GM12872 (cell line): ENCODE results near the gene ABCA2.
A peak's percentile ranks its signal among the peaks of the same experiment; 100 is the strongest.

Experiments
- TF ChIP-seq, protein P1 (sequence below): IDR thresholded peaks from 3 replicates; pipeline ENCODE4 v1.5.1; 2011; ENCODE audit warnings: low read depth, mild to moderate bottlenecking, low read length, moderate library complexity; ENCODE audit not compliant: insufficient read depth

Gene ABCA2

DNA sequence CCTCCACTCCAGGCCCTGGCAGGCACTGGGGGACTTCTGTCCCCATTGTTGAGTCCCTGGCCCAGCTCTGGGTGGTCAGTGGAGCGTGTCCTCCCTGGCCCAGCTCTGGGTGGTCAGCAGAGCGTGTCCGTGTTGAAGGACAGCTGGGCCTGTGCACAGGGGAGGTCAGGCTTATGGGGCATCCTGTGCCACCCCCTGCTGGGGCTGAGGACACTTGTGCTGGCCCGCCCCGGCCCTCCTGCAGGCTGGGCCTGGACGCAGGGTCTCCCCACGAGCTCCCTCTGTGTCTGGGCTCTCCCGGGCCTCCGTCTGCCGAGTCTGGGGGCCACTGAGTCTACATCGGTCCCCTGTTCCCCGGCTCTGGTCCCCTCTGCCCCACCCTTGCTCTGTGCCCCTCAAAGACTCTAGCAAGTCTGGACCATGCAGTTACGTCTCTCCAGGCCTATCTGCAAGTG, 20.2 kb downstream of the ABCA2 start:
- TF ChIP-seq, protein P1, sequence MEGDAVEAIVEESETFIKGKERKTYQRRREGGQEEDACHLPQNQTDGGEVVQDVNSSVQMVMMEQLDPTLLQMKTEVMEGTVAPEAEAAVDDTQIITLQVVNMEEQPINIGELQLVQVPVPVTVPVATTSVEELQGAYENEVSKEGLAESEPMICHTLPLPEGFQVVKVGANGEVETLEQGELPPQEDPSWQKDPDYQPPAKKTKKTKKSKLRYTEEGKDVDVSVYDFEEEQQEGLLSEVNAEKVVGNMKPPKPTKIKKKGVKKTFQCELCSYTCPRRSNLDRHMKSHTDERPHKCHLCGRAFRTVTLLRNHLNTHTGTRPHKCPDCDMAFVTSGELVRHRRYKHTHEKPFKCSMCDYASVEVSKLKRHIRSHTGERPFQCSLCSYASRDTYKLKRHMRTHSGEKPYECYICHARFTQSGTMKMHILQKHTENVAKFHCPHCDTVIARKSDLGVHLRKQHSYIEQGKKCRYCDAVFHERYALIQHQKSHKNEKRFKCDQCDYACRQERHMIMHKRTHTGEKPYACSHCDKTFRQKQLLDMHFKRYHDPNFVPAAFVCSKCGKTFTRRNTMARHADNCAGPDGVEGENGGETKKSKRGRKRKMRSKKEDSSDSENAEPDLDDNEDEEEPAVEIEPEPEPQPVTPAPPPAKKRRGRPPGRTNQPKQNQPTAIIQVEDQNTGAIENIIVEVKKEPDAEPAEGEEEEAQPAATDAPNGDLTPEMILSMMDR = no peak

DNA sequence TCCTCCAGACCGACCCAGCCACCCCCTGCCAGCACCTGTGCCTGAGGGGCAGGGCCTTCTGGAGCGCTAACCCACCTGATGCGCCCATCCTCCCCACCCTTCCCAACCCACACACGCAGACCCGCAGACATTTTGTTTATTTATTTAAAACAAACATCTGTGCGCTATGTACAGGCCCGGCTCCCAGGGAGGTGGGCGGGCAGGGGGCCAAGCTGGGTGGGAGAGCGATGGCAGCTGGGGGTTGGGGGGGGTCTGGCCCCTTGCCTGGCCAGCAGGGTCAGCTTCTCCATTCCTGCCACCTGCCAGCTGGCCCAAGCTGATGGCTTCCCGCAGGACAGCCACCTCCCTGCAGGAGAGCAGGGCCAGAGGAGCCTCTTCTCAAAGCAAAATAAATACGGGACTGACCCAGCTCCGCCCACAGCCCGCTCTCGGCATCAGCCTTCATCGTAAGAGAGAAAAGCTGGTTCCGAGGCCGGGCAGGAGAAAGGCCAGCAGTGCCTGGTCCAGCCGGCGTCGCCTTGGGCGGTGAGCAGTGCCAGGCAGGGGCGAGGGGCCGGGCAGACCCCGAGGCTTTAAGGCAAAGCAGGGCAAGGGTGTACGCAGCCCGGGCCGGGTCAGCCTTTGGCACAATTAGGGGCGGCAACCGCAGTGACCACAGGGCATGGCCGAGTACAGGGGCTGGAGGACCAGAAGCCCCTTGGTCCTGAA, 20.8 kb downstream of the ABCA2 start:
- TF ChIP-seq, protein P1 = no peak

DNA sequence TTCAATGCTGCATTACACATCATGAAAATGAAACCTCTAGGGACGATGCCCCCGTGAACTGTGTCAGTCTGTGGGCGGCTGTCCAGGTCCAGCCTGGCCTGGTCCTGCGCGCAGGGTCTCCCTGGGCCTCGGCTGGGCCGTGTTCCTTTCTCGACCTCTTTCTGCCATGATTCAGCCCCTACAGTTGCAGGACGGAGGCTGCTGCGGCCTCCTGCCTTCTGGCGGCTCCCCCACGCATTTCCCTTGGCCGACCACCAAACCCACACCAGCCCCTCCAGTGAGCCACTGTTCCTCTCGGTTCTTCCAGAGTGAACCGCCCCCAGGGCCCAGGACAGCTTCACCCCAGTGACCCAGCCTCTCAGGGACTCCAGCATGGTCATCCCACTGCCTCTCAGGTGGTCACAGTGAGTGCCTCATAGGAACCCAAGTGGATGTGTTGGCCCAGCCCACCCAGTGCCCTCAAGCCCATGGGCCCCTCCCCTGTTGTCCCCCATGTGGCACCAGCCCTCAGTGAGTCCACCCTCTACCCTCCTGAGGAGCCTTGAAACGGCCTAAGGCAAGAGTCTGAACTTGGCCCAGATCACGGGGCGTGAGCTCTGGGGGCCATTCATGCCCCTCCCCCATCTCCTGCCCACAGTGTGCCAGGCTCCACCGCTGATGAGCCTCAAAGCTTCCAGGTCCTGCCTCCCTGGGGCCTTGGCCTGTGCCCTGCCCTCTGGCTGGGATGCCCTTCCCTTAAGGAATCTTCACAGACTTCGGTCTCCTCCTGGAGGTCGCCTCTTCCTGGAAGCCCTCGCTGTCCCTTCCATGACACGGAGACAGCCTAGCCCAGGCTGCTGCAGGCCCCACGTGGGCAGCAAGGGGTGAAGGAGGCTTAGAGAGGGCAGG, 21.7 kb downstream of the ABCA2 start:
- TF ChIP-seq, protein P1 = no peak

DNA sequence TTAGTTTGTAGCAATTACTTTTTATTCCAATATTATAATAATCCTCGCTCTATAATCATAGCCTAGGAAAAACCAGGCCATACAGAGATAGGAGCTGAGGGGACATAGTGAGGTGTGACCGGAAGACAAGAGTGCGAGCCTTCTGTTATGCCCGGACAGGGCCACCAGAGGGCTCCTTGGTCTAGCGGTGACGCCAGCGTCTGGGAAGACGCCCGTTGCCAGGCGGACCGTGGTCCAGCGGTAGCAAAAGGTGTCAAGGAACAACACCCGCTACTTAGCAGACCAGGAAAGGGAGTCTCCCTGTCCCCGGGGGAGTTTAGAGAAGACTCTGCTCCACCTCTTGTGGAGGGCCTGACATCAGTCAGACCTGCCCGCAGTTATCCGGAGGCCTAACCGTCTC, 23.8 kb downstream of the ABCA2 start:
- TF ChIP-seq, protein P1 = 0 out of 3 replicates have a peak, but pooled peaks have one; percentile 24

DNA sequence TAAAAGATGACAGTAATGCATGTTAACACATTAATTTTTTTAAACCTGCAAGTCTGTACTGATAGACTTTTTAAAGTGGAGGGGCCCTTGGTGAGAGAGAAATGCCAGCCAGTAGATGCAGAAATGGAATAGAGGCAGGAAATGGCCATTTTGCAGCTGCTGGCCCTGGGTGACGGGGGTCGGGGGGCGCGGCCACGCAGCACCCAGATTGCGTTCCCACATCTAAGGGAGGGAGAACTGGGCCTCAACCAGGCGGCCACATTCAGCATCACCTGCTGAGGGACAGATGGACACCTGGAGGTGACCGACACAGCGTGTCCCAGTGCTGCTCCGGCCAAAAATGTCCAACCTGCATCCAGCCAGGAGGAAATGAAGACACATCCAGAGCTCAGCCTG, 25.4 kb downstream of the ABCA2 start:
- TF ChIP-seq, protein P1 = no peak

DNA sequence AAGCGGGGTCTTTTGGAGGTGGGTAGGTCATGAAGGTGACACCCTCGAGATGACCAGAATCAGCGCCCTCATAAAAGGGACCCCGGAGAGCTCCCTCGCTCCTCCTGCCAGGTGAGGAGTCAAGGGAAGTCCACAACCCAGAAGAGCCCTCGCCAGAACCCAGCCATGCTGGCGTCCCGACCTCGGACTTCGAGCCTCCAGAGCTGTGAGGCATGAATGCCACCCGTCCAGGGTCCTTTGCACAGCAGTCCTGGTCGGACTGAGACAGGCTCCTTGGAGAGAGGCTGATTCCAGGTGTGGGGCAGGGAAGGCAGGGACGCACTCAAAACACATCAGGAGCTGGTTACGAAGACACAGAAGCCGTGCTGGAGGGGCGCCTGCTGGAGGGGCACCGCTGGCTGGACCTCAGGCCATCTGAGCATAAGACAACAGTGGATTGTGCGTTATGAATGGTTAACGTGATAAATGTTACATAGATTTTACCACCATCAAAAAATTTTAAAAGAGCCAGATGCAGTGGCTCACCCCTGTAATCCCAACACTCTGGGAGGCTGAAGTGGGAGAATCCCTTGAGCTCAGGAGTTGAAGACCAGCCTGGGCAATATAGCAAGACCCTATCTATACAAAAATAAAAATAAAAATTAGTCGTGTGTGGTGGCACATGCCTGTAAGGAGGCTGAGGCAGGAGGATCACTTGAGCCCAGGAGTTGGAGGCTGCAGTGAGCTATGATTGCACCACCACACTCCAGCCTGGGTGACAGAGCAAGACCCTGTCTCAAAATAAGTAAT, 26.0 kb downstream of the ABCA2 start:
- TF ChIP-seq, protein P1 = no peak

DNA sequence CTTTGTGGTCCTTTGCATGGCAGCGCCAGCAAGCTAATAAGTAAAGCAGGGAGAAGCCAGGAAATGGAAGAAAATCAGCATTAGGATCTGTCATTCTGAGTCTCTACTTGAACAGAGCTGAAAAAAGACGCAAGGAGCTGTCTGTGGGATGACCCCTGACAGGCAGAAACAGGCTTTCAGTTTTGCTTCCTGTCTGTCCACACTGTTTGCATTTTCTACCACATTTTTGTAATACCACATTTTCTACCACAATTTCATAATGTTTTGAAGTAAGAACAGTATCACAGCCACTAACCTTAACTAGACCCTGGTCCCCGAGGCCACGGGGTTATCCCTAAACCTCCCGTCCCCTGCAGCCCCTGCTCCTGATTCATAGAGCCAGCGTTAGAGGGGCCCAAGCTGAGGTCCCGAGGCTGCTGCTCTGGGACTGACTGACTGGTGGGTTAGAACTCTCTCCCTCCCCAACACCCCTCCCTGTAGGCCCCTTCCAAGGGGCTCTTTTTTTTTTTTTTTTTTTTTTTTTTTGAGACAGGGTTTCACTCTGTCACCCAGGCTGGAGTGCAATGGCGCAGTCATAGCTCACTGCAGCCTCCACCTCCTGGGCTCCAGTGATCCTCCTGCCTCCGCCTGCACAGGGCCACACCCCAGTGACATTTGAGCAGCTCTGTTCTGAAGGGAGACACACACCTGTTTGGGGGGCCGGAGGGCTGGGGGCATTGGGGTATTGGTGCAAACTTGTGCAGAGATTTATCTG, 27.7 kb downstream of the ABCA2 start:
- TF ChIP-seq, protein P1 = no peak
